Activated CD4-positive, CD25-positive, alpha-beta regulatory T cell treated with anti-CD3 and anti-CD28 coated beads, Interleukin-2, amount 50 U/mL, for 24 hours (primary cell): ENCODE measurements around the gene TAF8.
A peak's percentile ranks its signal among the peaks of the same experiment; 100 is the strongest.

Experiments
- ATAC-seq, 2 donors: fragments of 150-1000 bp; cut with Tn5 transposase; one replicate each; pipeline ENCODE4 v1.10.0; 2021; ENCODE audit warnings: mild to moderate bottlenecking in 1 of 2, moderate library complexity in 1 of 2

TAF8 gene

GRCh38 chr6:42100029-42100901 lies 49.9 kb downstream of the TAF8 start:
- no peak for ATAC-seq

DNA sequence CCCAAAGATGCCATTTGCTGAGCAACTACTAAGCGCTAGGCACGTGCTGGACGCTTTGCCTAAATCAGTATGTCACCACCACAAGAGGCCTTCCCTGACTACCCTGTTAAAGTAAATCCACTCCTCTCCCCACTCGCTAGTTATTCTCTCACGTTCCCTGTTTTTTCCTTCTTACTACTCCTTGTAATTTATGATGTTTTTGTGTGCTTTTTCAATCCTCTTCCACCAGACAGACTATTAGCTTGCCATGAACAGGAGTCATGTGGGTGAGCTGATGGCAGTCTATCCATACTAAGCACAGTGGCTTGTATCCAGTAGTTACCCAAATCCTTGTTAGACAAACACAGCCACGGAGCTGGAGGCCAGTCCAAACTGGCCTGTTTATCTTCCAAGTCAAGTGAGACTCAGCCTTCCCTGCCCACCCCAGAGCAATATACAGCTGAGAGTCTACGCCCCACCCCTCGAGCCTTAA lies 50.9 kb downstream of the TAF8 start:
- no peak for ATAC-seq

DNA sequence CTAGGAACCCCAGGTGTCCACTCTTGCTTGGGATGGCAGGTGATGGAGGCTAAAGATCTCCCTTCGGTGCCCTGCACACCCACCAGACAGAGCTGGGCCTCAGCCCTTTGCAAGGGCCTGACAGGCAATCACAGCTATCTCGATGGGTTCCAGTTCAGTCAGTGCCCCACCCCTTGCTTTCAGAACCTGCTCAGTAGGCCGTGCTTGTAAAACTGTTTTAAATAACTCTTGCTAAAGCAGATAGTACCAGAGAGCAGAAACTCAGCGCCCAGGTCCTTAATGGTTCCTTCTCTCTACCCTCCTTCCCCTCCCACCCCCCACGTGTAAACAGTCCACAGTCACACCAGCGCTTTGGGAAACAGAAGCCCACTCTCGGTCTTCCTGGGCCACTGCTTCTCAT lies 52.9 kb downstream of the TAF8 start:
- ATAC-seq = no peak

GRCh38 chr6:42103753-42104094 lies 53.4 kb downstream of the TAF8 start:
- peak in 1 of 2 donors; percentile 3 for ATAC-seq

DNA sequence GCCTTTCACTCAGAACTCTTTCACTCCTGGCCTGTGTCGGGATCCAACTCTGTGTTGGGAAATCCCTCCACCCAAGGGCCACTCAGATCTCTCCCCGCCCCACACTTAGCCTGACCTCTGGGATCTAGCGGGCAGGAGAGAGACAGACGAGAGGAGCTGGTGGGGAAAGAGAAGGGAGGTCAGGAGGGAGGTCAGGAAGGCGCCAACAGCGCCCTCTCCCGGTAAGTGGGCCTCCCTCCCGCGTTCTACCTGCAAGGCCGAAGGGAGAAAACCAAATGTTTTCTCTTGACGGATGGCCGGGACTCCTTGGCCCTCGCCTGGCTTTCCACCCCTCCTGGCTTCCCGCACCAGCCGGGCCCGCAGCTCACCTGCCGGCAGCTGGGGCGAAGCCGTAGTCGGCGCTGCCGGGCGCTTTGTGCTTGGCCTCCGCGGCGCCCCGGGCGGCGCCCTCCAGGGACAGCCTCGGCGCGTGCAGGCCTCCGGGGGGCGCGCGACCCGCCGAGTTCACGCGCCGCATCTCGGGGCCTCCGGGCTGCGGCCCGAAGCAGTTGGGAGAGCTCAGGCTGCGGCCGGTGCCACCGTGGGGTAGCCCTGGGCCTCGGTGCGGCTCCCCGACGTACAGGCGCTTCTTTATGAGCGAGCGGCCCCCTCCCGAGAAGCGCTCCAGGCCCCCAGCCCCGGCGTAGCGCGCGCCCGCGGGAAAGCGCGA lies 53.9 kb downstream of the TAF8 start:
- peak; percentile 80 to 82 for ATAC-seq

DNA sequence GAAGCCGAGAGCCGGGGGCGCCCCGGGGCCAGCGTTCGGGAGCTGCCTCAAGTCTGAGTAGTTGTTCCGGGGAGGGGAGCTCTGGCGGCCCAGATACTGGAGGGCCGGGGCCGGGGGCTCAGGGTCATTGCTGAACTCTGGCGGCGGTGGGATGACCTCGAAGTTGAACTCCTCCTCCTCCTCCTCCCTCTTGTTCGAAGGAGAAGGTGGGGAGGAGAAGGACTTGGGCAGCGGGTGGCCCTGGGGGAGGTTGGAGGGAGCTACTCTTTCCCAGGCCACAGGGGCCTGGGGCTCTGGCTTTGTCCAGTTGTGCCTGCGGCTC lies 54.4 kb downstream of the TAF8 start:
- peak in 1 of 2 donors; percentile 6 for ATAC-seq

GRCh38 chr6:42105156-42105648 lies 54.9 kb downstream of the TAF8 start:
- ATAC-seq = no peak

DNA sequence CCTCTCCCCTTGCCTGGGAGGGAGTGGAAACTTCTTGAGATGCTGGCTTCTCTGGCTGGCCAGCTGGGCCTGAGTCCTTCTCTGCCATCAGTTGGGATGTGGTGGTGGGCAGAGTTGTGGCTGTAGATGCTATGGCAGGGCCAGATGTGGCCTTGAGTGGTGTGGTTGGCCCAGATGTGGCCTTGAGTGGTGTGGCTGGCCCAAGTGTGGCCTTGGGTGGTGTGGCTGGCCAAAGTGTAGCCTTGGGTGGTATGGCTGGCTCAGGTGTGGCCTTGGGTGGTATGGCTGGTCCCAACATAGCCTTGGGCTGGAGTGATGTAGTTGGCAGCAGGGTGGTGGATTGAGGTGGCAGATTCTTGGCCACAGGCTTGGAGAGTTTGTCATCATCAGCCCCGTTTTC lies 55.4 kb downstream of the TAF8 start:
- no peak for ATAC-seq

DNA sequence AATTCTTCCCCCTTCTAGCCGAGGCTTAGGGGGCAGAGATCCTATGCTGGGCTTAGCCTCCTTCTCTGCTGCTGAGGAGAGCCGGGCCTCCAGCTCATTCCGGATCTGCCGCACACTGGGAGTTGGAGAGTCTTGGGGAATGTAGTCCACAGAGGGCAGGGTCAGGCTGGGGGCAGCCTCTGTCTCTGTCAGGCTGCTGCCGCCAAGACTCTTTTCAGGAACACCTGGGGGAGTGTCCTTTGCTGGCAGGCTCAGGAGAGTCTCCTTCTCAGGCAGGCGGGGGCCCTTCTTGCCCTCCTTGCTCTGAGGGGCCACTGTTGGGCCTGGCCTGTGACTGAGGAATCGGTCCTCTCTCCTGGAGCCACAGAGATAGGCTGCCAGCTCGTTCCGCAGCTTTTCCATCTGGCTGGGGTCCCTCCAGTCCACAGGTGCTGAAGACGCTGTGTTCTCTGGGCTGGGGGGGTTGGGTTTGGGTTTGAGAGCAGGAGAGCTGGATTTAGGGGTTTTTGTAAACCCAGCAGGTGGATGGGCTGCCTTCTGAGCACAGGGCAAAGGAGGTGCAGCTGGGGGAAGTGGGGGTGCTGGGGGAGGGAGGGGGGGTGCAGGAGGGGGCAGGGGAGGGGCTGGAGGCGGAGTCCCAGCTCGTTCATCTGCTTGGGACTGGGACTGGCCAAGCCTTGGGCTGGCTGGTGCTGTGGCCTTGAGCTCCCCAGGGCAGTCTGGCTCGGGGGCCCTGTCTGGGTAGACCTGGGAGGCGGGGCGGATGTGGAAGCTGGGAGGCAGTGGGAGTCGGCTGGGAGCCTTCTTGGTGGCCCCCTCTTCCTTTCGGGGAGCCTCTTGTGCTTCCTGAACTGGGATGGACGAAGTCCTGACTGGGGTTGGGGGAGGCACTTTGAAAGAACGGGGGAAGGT lies 56.0 kb downstream of the TAF8 start:
- no peak for ATAC-seq

DNA sequence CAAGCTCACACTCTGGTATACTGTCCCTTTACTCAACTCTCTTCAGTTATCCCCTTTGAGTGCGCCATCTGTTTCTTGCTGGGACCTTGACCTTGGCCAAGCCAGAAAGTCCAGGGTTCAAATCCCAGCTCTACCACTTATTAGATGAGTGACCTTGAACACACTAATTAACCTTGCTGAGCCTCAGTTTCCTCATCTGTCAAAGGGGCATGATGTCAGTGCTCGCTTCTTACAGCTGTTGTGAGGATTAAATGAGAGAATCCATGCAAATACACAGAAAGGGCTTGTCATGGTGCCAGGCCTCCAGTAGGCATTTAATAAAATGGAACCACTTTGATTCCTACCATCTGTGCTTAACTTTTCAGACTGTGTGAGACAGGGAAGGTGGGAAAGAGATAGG lies 57.7 kb downstream of the TAF8 start:
- no peak for ATAC-seq

GRCh38 chr6:42110683-42111082 lies 60.4 kb downstream of the TAF8 start:
- no peak for ATAC-seq

DNA sequence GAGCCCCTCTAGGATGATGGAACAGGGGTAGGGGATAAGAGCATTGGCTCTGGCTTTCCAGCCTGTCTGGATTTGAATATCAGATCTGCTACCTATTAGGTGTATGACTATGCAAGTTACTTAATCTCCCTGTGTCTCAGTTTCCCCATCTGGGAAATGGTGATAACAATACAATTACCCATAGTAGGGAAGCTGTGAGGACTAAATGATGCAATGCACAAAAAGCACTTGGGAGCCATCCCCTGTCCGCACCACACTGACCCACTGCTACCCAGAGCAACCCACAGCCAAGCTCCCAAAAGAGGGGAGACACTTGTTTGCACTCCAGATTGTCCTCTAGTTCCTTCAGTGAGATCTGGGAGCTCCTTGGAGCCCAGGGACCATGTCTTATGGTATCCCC lies 62.0 kb downstream of the TAF8 start:
- no peak for ATAC-seq

- ATAC-seq = no peak
Measured at GRCh38 chr6:42113936-42114636, 63.8 kb downstream of the TAF8 start.

- no peak for ATAC-seq
Measured at GRCh38 chr6:42117843-42118161, 67.5 kb downstream of the TAF8 start.

- no peak for ATAC-seq
Measured at GRCh38 chr6:42118162-42119001, 68.1 kb downstream of the TAF8 start.

DNA sequence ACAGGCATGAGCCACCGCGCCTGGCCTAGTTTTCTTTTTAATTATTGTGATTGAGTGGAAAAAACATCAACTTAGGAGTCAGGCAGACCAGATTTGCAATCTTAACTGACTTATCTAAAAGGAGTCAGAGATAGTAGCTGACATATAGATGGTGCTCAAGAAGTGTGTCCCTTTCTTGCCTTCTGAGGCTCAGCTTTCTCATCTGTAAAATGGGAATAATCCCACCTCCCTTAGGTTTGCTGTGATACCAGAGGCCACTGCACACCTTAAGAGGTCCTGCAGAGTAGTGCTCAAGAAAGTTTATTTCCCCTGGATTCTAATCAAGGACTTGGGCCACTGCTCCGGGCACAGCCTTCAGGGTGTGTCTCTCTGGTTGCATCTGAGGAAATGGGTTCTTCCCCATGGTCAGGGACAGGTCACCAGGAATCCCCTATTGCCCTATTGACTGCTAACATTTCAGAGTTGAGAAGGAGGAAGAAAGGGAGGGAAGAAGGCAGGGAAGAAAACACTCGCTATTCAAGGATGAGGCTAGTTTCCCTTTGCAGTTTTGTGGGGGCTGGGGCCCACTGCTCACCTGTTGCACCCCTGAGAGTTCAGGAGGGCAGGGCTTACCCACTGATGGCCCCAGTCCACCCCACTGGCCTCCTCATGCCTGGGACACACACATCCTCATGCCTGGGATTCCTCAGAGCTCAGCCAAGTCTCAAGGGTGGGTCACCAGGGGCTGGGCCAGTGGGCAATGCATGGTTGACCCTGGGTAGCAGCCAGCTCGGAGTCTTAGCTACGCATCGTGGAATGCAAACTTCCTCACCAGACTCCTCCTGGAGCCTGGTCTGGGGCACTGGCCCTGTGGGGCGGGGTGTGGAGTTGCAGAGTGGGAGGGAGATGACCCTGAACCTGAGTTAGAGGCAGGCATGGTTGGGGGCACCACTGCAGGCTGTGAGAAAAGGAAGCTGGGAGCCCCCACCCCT lies 70.9 kb downstream of the TAF8 start:
- no peak for ATAC-seq

DNA sequence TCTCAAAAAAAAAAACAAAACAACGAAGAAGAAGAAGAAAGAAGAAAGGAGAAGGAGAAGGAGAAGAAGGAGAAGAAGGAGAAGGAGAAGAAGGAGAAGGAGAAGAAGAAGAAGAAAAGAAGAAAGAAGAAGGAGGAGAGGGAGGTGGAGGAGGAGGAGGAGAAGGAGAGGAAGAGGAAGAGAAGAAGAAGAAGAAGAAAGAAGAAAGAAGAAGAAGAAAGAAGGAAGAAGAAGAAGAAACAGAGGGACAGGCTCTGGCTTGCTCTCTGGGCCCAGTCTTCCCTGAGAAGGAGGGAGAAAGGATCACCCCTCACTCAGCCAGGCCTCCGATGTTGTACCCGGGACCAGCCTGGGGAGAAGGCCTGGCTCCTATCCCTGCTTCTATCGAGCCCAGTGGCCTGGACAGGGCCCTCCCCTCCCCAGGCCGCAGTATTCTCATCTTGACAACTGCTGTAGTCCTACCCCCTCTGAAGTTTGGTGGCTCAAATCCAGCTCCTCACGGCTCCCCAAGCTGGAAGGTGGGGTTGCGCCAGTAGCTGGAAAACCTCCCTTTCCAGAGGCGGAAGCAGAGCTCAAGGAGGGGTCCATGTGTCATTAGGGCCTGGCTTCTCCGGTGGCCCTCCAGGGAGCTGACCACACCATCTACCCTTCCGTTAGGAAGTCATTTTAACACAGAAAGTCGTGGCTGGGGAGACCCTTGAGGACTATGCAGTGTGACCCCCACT lies 73.2 kb downstream of the TAF8 start:
- ATAC-seq = no peak

- ATAC-seq = no peak
Measured at GRCh38 chr6:42124223-42124836, 74.0 kb downstream of the TAF8 start.

DNA sequence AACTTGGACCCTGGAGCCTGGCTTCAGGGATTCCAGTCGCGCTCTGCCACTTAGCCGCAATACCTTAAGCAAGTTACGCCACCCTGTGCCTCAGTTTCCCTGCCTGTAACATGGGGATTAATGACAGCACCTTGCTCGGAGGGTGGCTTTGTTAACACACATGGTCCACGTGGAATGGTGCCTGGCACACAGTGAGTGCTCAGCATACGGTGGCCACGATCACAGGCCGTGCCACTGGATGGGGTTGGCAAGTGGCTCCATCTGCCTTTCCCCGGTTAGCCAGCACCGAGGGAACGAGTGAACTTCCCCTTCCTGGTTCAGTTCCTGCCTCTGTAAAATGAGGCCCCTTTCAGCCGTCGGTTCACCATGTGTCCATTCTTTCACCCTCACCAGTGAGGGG lies 74.9 kb downstream of the TAF8 start:
- ATAC-seq = no peak
